HG03045 (cell line): ENCODE measurements around the gene CAB39.

Experiments
- ATAC-seq: cut with Tn5 transposase; IDR thresholded peaks from one replicate; pipeline ENCODE4 v1.9.1; 2021; ENCODE audit warnings: mild to moderate bottlenecking, moderate library complexity; ENCODE audit not compliant: unreplicated experiment

Gene CAB39

DNA sequence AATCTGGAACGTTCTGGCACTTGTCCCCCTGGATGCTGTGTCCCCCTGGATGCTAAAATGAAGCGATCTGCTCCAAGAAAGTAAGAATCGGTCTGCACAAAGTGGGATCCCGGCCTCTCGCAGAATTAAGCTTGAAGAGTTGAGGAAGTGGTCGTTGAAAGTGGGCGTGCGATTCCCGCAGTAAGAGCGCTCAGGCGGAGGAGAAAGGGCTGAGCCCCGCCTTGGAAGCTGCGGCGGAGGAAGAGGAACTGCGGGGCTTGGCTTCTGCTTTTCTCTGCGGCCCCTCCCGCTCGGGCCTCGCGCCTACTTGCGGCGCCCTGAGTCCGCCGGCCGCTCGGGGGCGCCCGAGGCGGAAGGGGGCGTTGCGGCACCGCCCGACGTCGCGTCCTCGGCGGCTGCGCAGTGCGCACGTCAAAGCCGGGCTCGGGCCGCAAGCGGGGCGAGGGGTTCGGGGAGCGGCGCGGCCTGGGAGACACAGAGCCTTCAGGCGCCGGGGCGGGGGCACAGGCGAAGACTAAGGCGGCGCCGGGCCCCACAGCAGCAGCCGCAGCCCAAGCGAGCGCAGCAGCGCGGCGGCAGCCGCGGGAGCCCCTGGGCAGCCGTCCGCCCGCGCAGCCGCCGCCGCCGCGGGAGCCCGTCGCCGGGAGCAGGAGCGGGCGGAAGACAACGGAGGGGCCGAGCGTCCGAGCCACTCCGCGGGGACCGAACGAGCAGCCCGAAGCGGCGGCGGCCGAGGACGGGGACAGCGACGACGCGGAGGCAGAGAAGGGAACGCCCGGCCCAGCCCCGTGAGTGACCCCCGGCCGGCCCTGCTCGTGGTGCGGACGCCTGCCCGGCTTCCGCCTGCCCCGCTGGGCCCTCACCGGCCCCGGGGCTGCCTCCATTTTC is at the start of gene CAB39:
TSS of gene CAB39 (plus strand) at position 400 of the 888 bp plus-strand sequence. CDS start 47,160 bp downstream, outside the sequence.
- ATAC-seq: peak; percentile 88

DNA sequence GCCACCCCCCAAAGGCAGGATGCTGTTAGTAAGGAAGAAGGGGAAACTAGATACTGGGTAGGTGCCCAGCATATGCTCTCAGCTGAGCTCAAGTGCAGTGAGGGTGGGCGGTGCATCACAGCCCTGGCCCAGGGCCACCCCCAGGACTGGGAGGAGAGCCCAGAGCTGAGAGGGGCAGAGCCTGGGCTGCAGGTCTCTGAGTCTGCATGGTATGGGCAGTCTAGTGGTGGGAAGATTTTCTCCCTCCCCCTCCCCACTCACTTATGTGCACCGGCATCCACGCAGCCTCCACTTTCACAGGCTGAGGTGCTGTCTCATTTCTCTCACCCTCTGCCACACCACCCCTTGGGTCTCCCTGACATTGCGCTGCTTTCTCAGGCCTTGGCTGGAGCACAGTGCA is 48.5 kb upstream of the CAB39 start:
- ATAC-seq: no peak

DNA sequence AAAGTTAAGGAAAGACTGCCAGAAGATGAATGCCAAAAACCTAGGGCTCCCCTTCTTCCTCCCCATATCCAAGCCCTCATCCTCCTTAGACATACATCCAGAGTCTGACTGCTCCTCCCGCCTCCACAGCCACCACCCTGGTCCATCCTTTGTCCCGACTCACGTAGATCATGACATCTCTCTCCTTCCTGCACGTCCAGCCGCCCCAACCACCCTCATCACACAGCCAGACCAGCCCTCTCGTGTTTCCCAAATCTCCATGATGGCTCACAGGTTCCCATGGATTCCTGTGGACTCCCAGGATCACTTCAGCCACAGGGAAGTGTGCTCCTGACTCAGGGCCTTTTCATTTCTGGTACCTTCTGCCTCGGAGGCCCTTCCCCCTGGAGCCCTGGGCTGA is 47.8 kb upstream of the CAB39 start:
- ATAC-seq: no peak

GRCh38 chr2:230665263-230665691 is 47.4 kb upstream of the CAB39 start:
- ATAC-seq: no peak

DNA sequence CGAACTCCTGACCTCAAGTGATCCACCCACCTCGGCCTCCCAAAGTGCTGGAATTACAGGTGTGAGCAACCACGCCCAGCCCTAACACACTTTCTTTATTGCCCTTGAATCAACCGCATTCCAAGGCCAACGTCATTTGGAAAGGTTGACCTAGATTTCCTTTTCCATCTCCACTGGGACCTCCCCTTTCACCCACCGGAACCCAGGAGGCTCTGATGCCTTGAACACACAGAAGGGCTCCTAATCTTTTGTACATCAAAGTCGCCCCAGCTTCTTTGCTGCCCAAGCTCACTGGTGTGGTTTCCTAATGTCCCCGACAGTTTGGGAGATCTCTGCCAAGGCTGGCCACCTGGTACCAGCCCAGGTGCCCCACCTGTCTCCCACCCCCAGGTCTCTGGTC is 46.2 kb upstream of the CAB39 start:
- ATAC-seq: no peak

GRCh38 chr2:230666885-230667712 is 45.5 kb upstream of the CAB39 start:
- ATAC-seq: no peak

DNA sequence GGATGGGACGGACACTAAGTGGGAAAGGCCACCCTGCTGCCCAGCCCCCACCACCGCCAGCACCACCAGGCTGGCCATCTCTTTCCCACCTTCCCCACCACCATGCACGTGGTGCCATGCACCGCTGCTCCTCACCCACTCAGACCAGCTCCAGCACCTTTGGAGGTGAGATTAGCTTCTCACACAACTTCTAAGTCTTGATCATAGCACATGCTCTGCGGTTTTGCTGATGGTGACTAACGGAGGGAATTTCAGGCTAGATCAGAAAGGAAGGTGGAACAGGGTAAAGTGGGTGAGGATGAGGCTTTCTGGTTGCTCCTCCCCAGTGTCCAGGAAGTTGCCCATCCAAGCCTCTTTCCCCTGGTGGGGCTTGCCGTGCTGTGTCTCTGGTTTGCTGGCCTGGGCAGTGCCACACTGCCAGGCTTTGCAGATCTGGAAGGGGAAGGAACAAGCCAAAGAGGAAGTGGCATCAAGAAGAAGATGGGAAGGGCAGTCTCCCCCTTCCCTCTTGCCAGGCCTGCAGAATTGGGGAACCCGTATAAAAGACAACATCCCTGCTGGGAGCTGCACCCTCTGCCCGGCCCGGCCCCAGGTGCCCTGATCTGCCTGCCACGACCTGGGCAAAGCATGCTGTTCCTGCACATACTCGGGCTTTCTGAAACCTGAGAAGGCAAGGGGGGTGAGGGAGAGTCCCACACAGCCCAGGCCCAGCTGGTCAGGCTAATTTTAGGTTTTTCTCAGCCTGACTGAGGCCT is 44.3 kb upstream of the CAB39 start:
- peak; percentile 71 for ATAC-seq

GRCh38 chr2:230668939-230669303 is 43.7 kb upstream of the CAB39 start:
- peak; percentile 33 for ATAC-seq

- no peak for ATAC-seq
Observed at GRCh38 chr2:230669386-230669950, 43.2 kb upstream of the CAB39 start.

DNA sequence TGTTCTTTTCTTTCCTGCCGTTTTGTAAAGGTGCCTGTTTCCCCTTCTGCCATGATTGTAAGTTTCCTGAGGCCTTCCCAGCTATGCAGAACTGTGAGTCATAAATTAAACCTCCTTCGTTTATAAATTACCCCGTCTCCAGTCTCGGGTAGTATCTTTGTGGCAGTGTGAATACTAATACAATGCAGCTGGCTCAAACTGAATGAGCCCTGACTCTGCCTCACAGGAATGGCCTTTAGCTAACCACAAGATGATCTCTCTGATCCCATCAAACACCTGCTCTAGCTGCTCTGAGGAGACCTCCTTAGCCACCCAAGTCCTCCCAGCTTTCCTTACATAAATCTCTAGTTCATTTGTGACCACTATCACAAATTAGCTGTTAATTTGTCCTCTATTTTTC is 41.5 kb upstream of the CAB39 start:
- no peak for ATAC-seq

DNA sequence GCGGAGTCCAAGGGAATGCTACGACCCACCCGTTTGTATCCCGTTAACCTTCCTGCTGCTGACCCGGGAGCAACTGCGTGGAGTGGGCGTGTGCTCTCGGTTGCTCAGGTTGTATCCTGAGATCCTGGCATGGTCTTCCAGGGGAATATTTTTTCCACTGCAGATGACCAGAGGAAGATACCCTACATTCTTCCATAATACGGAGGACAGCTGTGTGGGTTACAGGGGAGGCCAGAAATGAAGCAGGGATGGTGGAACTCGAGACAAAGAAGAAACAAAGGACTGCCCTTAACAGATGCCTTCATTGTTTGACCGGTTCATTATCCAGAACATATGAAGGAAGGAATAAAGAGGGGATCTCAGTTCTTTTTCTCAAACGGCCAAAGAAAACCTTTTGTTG is 39.8 kb upstream of the CAB39 start:
- no peak for ATAC-seq

DNA sequence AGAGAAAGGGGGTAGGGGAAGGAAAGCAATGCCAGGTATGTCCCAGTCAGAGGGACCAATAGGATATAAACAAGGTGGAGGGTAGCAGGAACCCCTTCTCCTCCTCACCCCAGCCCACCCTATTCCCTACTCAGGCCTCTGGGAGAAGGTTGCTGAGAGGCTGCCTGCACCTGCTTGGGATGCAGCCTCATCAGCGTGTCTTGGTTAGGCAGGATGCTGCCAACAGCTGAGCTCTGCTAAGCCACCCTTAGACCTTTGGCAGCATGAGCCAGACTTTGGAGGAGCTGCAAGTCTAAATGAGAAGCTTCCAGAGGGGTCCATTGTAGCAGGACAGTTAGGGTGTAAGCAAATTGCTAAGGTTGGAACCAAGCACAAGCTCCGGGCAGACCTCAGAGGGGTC is 38.2 kb upstream of the CAB39 start:
- ATAC-seq: no peak

DNA sequence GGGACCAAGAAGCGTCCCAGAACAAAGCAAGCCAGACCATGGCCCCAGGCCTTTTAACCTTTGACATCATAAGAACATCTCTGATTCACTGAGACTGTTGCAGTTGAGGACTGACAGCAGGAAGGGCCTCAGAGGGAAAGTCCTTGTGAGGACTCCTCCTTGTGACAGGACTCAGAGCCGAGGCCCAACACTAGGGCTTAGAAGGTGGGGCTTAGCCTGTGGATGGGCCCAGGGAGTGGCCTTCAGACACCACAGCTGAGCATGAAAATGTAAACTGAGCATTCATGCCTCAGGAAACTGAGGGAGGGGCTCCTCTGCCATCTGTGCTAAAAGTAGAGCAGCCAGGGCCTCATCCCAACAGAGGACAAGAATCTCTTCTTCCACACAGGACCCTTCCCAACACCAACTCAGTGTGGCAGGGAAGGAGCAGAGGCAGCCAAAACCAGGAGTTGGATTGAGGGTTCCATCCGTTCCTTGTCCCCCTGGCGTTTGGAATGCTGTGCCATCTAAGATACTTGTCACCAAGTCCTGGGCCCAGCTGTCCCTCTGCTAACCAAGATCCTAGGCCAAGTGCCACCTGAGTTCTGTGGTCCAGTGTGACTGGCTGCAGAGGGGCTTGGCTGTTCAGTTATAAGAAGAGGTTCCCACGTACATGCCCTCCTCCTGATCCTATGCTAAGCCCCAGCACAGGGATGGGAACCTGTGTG is 37.5 kb upstream of the CAB39 start:
- no peak for ATAC-seq

- ATAC-seq: no peak
Observed at GRCh38 chr2:230676546-230676945, 36.1 kb upstream of the CAB39 start.

- ATAC-seq: no peak
Observed at GRCh38 chr2:230677201-230677946, 35.3 kb upstream of the CAB39 start.

DNA sequence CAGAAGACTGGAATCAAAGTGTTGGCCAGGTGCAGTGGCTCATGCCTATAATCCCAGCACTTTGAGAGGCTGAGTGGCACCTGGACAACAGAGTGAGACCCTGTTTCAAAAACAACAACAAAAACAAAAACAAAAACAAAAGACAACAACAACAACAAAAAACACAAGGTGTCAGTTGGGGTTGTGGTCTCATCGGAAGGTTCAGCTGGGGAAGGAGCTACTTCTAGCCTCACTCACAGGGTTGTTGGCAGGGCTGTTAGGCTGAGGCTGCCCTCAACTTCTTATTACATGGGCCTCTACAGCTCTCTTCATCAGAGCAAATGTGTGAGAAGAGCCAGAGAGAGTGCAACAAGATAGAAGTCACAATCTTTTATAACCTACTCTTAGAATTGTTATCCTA is 34.6 kb upstream of the CAB39 start:
- no peak for ATAC-seq

DNA sequence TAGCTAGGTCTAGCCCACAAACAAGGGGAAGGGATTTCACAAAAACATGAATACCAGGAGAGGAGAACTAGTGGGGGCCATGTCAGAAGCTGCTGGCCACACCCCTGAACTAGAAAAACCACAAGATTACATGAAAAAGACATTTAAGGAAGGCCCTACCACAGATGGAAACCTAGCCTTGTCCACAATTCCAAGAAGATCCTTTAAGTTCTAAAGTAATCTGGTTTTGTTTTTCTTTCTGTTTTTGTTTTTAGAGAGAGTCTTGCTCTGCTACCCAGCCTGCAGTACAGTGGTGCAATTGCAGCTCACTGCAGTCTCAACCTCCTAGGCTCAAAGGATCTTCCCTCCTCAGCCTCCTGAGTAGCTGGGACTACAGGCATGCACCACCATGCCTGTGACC is 34.2 kb upstream of the CAB39 start:
- no peak for ATAC-seq

GRCh38 chr2:230680463-230681170 is 32.0 kb upstream of the CAB39 start:
- no peak for ATAC-seq

GRCh38 chr2:230681171-230681545 is 31.5 kb upstream of the CAB39 start:
- ATAC-seq: no peak
